HepG2 (cell line): ENCODE measurements around the gene OSGIN1. TPM values are rescaled to one million over a fixed set of nuclear protein-coding genes. Genes with fewer than 3 reads are reported as not detected.
A peak's percentile ranks its signal among the peaks of the same experiment; 100 is the strongest.

Experiments used
- ATAC-seq: fragments of 200-7000 bp; cut with Tn5 transposase; 3 replicates; pipeline ENCODE4 v1.9.1; 2020; ENCODE audit warnings: mild to moderate bottlenecking, moderate library complexity
- BruUV-seq: library from RNA; stranded (reverse); fragments of 400-500 nt; replicated peaks from 2 replicates; lab custom pipeline; 2021; lab: Mats Ljungman, UMichigan
- CTCF ChIA-PET: fragments of 300-600 bp; formaldehyde crosslinking; extraction: SDS; loops from one replicate; lab custom pipeline; 2021; ENCODE audit warnings: low total read pairs, inconsistent platforms, low intra/inter-chr PET ratio; lab: Yijun Ruan, JAX
- POLR2A ChIA-PET: fragments of 350-600 bp; sonication (Branson Sonifier 250); formaldehyde crosslinking; loops from one replicate; lab custom pipeline; 2020; ENCODE audit warnings: antibody characterized with exemption, inconsistent platforms; lab: Yijun Ruan, JAX
- DNase-seq: peaks from one replicate; pipeline ENCODE4 v3.0.0-alpha.2; 2015; ENCODE audit warnings: low spot score
- FAIRE-seq: peaks from 3 replicates; lab custom pipeline; 2011; peaks lifted over from hg19 to GRCh38; lab: Jason Lieb, UNC
- H2AFZ ChIP-seq: one replicate; pipeline ENCODE4 v1.6.1; 2011; ENCODE audit warnings: low read length, inconsistent platforms
- H3K27ac ChIP-seq: fragments of 300-600 bp; 3 replicates; pipeline ENCODE4 v1.8.0; 2011; ENCODE audit warnings: mixed run types, mild to moderate bottlenecking, mixed read lengths, low read length, inconsistent platforms; ENCODE audit not compliant: insufficient read depth; ENCODE audit errors: extremely low read length
- H3K27me3 ChIP-seq, 2 experiments: fragments of 200-600 bp in 1 of 2; 2 replicates in 1 of 2; 3 replicates in 1 of 2; pipeline versions ENCODE4 v1.6.0 to v1.8.0; 2011; ENCODE audit warnings: low read length in 2 of 2, mild to moderate bottlenecking in 2 of 2, moderate library complexity in 2 of 2, inconsistent platforms in 1 of 2; ENCODE audit not compliant: insufficient read depth in 2 of 2, control insufficient read depth in 1 of 2
- H3K36me3 ChIP-seq, 2 experiments: fragments of 200-600 bp in 1 of 2; replicated peaks in 1 of 2; 2 replicates in 1 of 2; 3 replicates in 1 of 2; pipeline versions ENCODE4 v1.5.1 to v1.8.0; 2011; ENCODE audit warnings: low read length in 2 of 2, inconsistent platforms in 1 of 2; ENCODE audit not compliant: insufficient read depth in 2 of 2, control insufficient read depth in 1 of 2
- H3K4me1 ChIP-seq: 2 replicates; pipeline ENCODE4 v1.5.1; 2012; ENCODE audit warnings: low read length, inconsistent platforms; ENCODE audit not compliant: insufficient read depth
- H3K4me2 ChIP-seq: 2 replicates; pipeline ENCODE4 v1.6.0; 2011; ENCODE audit warnings: low read depth, low read length, inconsistent platforms
- H3K4me3 ChIP-seq, 3 experiments: fragments of 200-600 bp in 1 of 3; sonication (generic), shearing (Covaris generic) in 1 of 3; replicated peaks in 1 of 3; 2 replicates each; pipeline ENCODE4 v1.5.1; 2011 to 2016; ENCODE audit warnings: low read length in 3 of 3, inconsistent platforms in 2 of 3, low read depth in 2 of 3, mild to moderate bottlenecking in 2 of 3, control low read depth in 1 of 3, mixed read lengths in 1 of 3; ENCODE audit not compliant: insufficient read depth in 1 of 3
- H3K79me2 ChIP-seq: one replicate; pipeline ENCODE4 v1.6.1; 2011; ENCODE audit warnings: low read length, inconsistent platforms; ENCODE audit not compliant: insufficient read depth
- H3K9ac ChIP-seq: 2 replicates; pipeline ENCODE4 v1.6.0; 2011; ENCODE audit warnings: mild to moderate bottlenecking, low read depth, low read length, inconsistent platforms; ENCODE audit not compliant: insufficient read depth
- H3K9me3 ChIP-seq: 2 replicates; pipeline ENCODE4 v1.5.1; 2012; ENCODE audit warnings: mild to moderate bottlenecking, low read length
- H4K20me1 ChIP-seq: 2 replicates; pipeline ENCODE4 v1.6.0; 2011; ENCODE audit warnings: inconsistent platforms, mild to moderate bottlenecking, low read length, moderate library complexity; ENCODE audit not compliant: insufficient read depth
- AGO2 ChIP-seq: fragments of 200-400 bp; formaldehyde crosslinking; optimal IDR thresholded peaks from 2 replicates; pipeline ENCODE3; 2017; ENCODE audit warnings: mild to moderate bottlenecking, low read depth, low read length, moderate library complexity
- POLR2A ChIP-seq, 2 experiments: IDR thresholded peaks; 2 replicates each; pipeline ENCODE4 v1.6.1; 2011; ENCODE audit warnings: low read depth in 2 of 2, low read length in 2 of 2, mild to moderate bottlenecking in 1 of 2, moderate library complexity in 1 of 2; ENCODE audit not compliant: insufficient read depth in 1 of 2
- RBM22 ChIP-seq: fragments of 200-400 bp; formaldehyde crosslinking; optimal IDR thresholded peaks from 2 replicates; pipeline ENCODE3; 2017; ENCODE audit warnings: mild to moderate bottlenecking, low read length, moderate library complexity
- SMARCE1 ChIP-seq: fragments of 450-650 bp; IDR thresholded peaks from 2 replicates; pipeline ENCODE4 v1.6.1; 2017; ENCODE audit warnings: borderline replicate concordance
- ZNF431 ChIP-seq: sonication (generic); formaldehyde crosslinking; IDR thresholded peaks from 2 replicates; pipeline ENCODE4 v1.9.0; 2022; ENCODE audit warnings: missing genetic modification reagents, low read depth, mild to moderate bottlenecking, borderline replicate concordance
- WGBS: methylation state at CpG from one replicate; pipeline ENCODE4 v1.1.6; 2017; ENCODE audit warnings: low lambda C conversion rate; 5-methylcytosine and 5-hydroxymethylcytosine counted together
- in situ Hi-C: cut with HindIII; loops from 2 replicates; pipeline ENCODE4 v1.10.0; 2017; ENCODE audit warnings: low pct_unique_long_range_greater_than_20kb; ENCODE audit not compliant: extremely low pct_ligation_motif_present
- intact Hi-C: fragments of 100-400 bp; cut with micrococcal nuclease; formaldehyde crosslinking; loops from one replicate; pipeline ENCODE4 v1.10.0; 2022; ENCODE audit not compliant: unreplicated experiment
- polyA plus RNA-seq, 8 experiments: library from polyadenylated mRNA; depleted of rRNA in 3 of 8; stranded (reverse) in 7 of 8; unstranded in 1 of 8; fragments of >200 nt; fragmentation: Illumina TruSeq in 4 of 8; extraction: Trizol in 4 of 8; gene quantifications; 2 replicates each; pipeline versions ENCODE4 v1.2.1 to v1.2.3, GENCODE V29; 2011 to 2016; ENCODE audit warnings: low read depth in 4 of 8, missing spikeins in 1 of 8, mixed read lengths in 1 of 8; ENCODE audit not compliant: insufficient read depth in 1 of 8
- total RNA-seq, 5 experiments: library from RNA; depleted of rRNA; stranded (reverse); fragments of >200 nt; fragmentation: Illumina TruSeq; extraction: Trizol; gene quantifications; 2 replicates each; pipeline ENCODE4 v1.2.3, GENCODE V29; 2016; ENCODE audit warnings: low read depth in 1 of 5

OSGIN1 gene
- total and polyA plus RNA-seq, 2 of the 13 experiments (the other 11 are each of a cell fraction or from before 2014, with no cell fraction given) = 20.5 to 27.1 TPM

DNA sequence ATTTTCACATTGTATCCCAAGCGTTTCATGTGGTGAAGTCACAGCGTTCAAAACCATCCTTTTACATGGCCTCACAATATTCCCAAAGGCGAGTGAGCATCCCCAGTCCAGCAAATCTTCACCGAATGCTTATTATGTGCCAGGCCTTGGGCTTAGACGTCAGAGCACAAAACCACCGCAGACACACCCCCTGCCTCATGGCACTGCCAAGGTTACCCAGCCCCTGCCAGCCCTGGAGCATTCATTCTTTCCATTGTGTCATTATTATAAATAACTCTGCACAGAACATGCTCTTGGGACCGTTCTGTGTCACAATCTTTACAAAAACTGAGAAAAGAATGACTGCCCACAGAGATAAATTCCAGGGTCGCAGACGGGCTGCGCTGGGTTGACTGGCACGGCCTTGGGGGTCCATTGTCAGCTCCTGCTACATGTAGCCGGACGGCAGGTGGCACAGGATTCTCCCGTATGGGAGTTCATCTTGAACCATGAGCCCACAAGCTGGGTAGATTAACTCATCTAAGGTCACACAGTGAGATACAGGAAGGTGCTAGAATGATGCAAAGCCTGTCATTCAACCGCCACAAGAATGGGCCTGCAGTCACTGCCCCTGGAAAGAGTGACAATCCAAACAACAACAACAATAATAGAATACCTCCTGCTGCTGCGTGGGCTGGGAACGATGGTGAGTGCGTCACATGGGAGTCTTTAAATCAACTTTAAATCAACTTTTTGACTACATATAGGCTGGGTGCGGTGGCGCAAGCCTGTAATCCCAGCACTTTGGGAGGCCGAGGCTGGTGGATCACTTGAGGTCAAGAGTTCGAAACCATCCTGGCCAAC, 10.5 kb downstream of the OSGIN1 start:
- BruUV-seq = no TSS peak
- H3K36me3 ChIP-seq = peaks cover 41 to 67% of the 10 kb centered on the region in 2 experiments; a peak in 4 of 5 replicates
- no peak overlapping the region for H3K9ac ChIP-seq
- in situ Hi-C loops = loop anchor here (25.0 kb wide), 1 partner anchor 224 kb away; the partner anchor contains the start of genes ADAD2 and TAF1C
- H2AFZ ChIP-seq = no peak overlapping the region
- no peaks in the 10 kb centered on the region for H3K79me2 ChIP-seq
- no peaks in the 10 kb centered on the region for H3K9me3 ChIP-seq
- CTCF ChIA-PET = no interaction called here
- intact Hi-C loops = no loop called here
- no peak overlapping the region for H3K27ac ChIP-seq
- FAIRE-seq (no peak), DNase-seq (no peak), ATAC-seq (no peak)
- no peaks in the 10 kb centered on the region for H3K4me1 ChIP-seq
- TF ChIP-seq POLR2A (IDR thresholded peaks at IDR 0.05; ENCODE audit: insufficient read depth in 1 of 2, low read depth in 2 of 2, low read length in 2 of 2) (0 out of 4 replicates have a peak, but pooled peaks of 1 of the 2 experiments have one; percentile 9), AGO2 (peak; percentile 19), SMARCE1 (no peak), RBM22 (peak; percentile 65), ZNF431 (CRISPR knock-in tag) (no peak)
- H4K20me1 ChIP-seq = peaks cover 13% of the 10 kb centered on the region; the same call in 1 of the 2 replicates
- WGBS = 91% methylated on average over 22 of the region's 22 CpGs
- H3K27me3 ChIP-seq = no peaks in the 10 kb centered on the region
- POLR2A ChIA-PET = interaction anchor here (2.9 kb wide), 1 partner anchor 10 kb away, joined by 12 read pairs; the partner anchor contains the start of gene OSGIN1
- no peak overlapping the region for H3K4me2 ChIP-seq
- no peak overlapping the region for H3K4me3 ChIP-seq
